ENCODE data around the gene VWA3A.
"Not testable (repeated sequence)": the region's sequence is repeated elsewhere in the genome, so short reads cannot be mapped to it uniquely, and the experiment has no call there.

Gene VWA3A

DNA sequence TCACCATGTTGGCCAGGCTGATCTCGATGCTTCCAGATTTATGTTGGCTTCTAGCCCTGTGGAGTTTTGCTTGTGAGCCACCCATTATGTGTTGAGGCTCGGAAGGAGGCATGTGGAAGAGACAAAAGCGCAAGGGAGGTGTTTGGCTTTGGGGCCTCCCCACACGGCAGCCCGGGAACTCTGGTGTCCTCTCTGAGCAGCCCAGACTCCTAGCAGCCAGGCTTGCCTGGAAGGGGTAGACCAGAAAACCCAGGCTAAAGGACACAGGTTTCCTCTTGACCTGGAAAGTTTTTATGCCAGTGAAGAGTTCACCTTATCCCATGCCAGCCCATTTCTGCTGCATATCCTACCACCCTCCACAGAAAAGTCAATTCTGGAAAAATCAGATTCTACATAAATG lies 91.0 kb downstream of the VWA3A start:
- DNase-seq (ENCODE audit: low read depth in 4 of 4, low spot score in 1 of 4): no peak

DNA sequence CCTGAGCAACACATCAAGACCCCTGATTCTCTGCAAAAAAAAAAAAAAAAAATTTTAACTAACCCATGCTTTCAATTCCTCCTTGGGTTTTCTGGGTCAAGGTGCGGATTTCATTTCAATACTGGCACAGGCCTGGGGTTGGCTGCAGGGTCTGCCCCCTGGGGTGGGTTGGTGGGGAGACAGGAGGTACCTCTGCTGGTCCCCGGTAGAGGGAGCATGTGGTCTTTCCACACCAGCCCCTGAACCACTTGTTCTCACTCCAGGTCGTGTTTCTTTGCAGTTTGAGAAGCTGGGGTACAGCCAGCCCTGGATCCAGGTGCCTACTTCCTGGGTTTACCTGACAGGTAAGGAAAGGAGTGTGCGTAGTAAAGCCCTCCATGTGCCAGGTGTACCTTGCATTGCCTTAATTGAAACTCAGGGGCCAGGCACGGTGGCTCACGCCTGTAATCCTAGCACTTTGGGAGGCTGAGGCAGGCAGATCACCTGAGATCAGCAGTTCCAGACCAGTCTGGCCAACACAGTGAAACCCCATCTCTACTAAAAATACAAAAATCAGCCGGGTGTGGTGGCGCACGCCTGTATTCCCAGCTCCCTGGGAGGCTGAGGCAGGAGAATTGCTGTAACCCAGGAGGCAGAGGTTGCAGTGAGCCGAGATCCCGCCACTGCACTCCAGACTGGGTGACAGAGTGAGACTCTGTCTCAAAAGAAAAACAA lies 91.7 kb downstream of the VWA3A start:
- DNase-seq (ENCODE audit: low read depth in 4 of 4, low spot score in 1 of 4): no peak

DNA sequence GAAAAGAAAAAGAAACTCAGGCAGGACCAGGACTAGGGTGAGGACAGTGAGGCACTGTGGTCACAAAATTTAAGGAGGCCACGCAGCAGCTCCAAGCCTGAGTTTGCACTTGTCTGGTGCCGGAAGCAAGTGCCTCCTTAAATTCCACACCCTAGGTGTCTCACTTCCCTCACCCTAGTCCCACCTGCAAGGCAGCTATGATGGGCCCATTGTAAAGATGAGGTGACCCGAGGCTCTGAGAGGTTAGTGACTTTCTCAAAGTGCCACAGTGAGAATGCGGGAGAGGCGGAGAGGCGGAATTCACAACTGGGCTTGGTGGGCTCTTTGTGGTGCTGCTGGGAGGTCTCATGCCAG lies 92.3 kb downstream of the VWA3A start:
- no peak for DNase-seq (ENCODE audit: low read depth in 4 of 4, low spot score in 1 of 4)

DNA sequence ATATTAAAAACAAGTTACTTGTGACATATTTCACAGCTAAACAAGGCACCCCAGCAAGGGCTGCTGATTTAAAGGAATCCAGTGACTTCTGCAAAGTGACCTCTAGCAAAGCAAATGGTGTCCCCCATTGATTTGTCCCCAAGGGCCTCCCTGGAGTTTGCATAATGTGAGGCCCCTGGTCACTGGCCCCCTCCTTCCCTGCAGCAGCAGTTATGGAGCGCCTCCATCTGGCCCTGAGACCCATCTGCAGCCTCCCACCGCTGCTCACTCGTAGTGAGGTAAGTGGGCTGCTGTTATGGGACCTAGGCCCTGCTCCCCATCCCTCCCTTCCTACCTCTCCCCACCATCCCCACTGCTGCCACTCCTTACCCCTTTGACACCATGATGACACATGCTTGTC lies 94.2 kb downstream of the VWA3A start:
- DNase-seq (ENCODE audit: low read depth in 4 of 4, low spot score in 1 of 4): no peak

DNA sequence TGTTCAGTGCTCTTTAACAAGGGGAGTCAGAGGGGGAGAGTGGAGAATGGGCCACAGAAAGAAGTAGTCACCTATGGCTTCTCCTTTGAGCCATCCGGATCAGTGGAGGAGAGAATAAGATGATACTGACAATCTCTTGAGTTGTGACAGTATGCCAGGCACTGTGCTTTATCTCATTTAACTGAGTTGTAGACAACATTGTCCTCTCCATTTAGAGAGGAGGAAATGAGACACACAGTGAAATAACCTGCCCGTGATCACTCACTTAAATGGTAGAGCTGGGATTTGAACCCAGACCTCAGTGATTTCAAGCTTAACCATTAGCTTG lies 95.9 kb downstream of the VWA3A start:
- DNase-seq (ENCODE audit: low read depth in 4 of 4, low spot score in 1 of 4): no peak

DNA sequence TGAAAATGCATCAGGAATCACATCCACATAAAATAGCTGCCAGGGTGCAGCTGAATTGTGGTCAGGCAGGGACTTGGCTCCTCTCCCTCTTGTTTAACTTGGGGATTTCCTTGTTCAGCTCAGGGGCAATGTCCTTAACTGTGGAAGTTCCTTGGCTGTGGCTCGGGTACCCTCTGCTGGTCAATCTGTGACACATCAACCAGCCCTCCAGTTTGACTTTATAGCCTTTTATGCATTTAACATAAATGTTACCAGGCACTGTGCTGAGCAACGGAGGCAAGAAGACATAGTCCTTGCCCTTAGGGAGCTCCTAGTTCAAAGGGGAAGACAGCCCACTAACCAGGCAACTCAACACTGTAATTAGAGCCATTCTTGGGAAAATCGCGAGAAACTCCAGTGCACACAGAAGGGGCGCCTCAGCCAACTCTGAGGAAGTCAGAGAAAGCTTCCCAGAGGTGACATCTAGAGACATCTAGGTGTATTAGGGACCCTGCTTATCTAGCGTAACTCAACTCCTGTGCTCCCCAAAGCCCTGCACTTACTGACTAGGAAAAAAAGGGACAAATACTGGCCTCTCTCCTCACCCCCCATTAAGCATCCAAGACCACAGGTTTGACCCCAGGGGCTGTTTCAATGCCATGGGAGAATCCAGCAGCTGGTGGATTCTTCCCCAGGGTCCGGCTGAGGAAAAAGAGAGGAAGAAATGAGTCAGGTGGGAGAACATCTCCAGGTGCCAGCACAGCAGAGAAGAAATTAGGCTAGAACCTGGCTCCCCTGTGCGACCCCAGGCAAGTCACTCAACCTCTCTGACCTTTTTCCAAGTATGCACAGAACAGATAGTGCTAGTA lies 96.5 kb downstream of the VWA3A start:
- peak in 2 of 4 experiments; percentile 25 to 41 for DNase-seq (ENCODE audit: low read depth in 4 of 4, low spot score in 1 of 4)

DNA sequence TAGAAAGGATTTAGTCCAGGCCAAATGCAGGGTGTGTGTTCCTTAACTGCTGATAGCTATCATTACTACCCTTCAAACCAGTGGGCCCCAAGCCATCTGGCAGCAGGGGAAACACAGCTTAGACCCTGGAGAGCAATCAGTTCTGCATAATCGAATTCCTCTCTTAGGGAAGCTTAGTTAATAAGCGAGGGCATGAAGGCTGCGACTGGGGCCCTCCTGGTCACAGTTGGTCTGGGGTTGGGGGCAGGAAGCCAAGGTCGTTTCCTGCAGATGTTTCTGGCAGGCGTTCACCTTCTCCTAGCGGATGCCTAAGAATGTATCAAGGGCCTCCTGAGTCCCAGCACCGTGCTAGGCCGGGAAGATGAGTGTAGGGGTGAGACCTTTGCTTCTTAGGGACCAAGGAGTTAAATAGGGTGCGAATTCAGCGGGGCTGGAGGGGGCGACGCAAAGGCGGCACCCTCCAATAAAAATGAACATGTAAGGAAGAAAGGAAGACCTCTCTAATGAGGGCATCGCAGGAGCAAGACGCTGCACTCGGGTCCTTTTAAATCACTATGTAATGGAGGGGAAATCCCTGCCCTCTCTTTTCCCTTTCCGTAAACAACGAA lies 97.2 kb downstream of the VWA3A start:
- no peak for DNase-seq (ENCODE audit: low read depth in 4 of 4, low spot score in 1 of 4)

DNA sequence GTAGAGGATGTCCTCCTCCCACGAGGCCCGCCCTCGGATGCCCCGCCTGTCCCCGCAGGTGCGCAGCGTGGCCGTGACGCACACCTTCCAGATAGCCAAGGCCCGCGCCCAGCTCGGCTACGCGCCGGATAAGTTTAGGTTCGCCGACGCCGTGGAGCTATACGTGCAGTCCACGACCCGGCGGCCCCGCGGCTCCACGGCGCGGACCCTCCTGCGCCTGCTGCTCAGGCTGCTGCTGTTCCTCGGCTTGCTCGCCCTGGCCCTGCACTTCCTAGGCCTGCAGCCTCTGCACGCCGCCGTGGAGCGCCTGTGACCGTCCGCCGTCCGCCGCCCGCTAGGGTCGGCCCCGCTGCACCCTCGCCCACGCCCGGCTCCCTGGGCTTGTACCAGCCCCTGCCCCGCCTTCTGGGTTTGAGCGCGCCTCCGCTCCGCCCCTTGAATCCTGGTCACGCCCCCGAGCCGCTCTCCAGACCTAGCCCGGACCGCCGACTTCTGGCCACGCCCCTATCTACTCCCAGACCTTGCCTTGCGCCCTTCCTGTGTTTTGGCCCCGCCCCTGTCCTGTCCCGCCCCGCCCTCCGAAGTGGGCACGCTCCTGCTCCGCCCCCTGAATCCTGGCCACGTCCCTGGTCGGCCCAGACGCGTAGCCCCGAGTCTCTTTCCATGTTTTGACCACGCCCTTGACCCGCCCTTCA lies 97.9 kb downstream of the VWA3A start:
- peak; percentile 51 to 99 (median 81) for DNase-seq (ENCODE audit: low read depth in 4 of 4, low spot score in 1 of 4)

DNA sequence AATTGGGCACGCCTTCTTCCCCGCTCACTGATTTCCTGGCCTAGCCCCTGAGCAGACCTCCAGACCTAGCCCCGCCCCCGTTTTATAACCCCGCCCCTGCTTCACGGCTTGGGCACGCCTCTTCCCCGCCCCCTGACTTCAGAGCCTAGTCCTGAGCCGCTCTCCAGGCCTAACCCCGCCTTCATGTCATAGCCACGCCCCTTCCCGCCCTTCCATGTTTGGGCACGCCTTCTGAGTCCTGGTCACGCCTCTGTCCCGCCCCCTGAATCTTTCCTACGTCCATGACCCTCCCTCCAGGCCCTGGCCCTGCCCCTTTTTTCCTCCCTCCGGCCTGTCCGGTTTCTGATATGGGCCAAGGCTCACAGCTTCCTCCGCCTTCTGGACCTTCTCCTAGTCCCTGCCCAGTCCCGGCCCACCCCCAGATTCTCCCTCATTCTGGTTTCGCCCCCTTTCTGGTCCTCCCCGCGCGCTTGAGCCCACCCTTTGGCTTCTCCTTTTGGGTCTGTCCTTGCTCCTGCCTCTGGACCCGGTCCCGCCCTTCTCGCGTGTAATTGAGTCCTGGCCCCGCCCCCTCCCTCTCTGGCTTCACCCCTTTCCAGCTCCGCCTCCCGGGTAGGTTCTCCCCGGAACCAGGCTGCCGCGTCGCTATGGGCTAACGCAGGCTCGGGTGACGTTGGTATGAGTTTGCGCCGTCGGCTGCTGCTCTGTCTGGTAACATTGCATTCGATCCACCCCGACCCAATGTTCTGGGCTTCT lies 98.6 kb downstream of the VWA3A start:
- DNase-seq (ENCODE audit: low read depth in 4 of 4, low spot score in 1 of 4): peak; percentile 97 to 100 (median 99)

DNA sequence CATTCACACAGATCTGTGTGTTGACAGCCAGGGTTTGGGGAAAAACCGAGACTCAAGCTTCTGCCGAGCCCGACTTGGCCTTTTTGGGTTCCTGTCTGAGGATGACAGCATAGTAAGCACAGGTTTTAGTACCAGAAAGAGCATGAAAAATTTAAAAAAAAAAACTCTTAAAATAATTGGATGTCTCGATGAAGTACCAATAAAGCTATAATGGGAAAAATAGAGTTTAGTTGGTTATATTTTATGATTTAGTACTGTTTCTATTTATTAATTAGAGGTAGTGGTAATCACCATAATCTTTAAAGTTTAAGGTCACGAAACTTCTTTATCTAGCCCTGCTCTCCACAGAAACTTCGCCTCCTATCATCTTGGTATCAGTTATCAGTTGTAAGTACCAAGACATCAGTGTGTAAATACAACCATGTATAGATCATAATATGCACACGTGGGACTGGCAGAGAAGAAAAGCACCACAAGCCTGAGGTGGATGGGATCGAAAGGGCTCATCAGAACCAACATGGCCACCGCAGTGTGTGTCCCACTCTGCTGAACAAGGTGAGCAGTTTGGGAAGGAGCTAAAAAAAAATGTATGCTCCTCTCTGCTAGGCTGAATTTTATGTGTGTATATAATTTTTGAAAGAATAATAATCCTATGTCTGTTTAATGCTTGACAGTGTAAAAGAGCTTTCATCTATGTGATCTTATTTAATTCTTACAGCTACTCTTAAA lies 99.4 kb downstream of the VWA3A start:
- no peak for DNase-seq (ENCODE audit: low read depth in 4 of 4, low spot score in 1 of 4)

DNA sequence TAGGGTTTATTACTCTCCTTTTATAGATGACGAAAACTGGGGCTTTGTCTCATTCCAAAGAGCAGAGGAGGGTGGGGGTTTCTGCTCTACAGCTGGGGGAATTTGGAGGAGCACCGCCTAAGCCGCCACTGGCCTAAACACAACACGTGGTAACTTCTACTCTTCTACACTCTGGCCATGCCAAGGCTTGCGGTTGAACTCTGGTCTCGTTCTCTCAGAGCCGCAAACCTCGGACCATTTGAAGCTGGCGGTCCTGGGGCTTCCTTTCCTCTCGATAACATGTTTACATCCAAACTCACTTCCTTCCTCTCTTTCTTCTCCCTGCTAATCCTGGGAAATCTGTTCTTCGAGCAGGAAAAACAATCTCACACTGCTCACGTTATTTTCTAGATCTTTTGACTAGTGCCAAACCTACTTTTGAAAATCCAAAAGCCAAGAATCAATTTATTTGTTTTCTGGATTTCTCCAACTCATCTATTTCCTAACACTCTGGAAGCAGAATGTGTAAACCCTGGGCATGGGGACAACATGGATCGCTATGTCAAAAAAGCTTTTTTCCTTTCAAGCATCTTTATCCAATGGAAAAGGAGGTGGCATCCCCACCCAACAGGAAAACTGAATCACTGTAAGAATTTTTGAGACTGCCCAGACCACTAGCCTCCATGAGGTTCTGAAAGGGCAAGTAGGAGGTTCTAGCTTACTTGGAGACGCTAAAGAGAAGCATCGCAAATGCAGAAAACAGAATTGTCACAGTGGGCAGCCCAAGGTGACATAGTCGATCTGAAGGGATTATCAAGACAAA lies 100.1 kb downstream of the VWA3A start:
- DNase-seq (ENCODE audit: low read depth in 4 of 4, low spot score in 1 of 4): peak in 2 of 4 experiments; percentile 43 to 58

DNA sequence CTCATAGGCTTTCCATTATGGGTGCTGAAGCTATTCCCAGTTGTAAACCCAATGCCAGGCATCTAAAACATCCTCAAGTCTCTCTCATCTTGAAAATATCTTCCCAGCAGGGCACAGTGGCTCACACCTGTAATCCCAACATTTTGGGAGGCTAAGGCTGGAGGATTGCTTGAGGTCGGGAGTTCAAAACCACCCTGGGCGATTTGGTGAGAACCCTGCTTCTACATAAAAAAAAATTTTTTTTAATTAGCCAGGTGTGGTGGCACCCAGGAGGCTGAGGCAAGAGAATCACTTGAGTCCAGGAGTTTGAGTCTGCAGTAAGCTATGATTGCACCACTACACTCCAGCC lies 100.7 kb downstream of the VWA3A start:
- no peak for DNase-seq (ENCODE audit: low read depth in 4 of 4, low spot score in 1 of 4)

DNA sequence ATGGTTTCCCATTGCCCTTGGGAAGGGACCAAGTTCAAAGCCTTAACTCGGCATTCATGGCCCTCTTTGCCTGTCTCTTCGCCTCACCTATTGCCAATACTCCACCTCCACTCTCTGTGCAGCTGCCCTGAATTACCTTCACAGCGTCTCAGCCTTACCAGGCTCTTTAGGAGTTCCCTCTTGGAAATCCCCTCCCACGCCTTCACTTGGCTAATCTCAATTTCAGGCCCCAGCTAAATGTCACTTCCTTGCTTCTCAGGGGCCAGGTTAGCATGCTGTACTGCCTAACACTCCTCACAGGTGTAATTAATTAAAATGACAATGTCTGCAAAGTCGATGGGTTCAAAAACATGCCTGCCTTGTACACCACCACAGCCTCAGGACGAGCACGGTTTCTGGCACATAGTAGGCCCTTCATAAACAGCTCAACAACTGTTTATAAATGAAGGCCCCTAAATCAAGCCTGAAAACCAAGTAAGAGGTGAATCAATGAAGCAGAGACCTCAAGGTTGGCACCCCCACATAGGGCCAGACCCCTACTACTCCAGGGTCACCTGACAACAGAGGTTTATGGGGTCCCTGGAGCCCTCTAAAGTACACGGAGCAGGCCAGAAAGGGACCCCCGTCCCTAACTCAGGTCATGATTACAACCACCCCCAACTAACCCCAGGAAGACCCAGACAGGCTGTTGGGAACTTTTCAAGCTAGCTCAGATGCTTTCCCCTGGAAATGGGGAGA lies 102.5 kb downstream of the VWA3A start:
- DNase-seq (ENCODE audit: low read depth in 4 of 4, low spot score in 1 of 4): no peak

DNA sequence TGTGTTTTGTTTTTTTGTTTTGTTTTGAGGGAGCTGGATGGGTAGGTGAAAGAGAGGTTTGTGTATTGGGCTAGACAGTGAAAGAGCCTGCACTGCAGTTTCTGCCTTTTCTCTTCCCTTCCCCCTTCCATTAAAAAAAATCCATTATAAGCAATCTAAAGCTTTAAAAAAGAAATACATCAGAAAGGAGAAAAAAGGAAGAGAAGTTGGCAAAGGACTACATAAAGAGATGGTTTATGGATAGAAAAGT lies 103.0 kb downstream of the VWA3A start:
- no peak for DNase-seq (ENCODE audit: low read depth in 4 of 4, low spot score in 1 of 4)

DNA sequence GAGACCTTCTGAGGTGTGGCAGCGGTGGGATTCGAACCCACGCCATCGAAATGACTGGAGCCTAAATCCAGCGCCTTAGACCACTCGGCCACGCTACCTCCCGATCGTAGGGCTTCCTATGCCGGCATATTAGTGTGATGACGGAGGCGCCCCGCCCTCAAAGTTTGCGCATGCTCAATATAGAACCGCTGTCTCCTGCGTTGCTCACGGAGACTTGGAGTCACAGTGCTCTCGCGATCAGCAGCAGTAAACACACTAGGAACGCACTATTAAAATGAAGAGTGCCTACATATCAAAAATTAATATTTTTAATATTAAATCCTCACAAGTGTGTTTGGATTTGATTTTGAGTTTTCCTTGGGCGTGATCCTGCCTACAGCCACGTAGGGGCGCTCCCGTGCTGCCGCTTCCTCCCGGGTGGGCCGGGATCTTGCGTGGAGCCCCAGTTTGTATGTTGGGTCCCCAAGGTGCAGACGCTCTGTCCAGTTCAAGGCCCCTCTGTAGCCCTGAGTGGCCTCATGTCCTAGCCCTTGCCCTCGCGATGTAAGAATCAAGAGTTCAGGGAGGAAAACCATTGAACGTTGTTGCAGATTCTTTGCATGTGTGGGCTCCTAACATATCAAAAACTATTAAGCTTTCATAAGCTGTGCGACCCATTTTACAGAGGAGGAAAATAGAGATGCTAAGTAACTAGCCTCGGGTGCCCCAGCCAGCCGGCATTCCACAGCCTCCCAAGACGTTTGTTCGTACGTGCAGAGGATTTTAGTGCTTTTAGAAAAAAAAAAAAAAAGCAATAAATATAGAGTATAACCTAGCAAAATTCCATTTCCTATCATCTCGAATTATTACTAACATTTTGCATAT lies 103.6 kb downstream of the VWA3A start:
- peak; percentile 72 to 95 (median 87) for DNase-seq (ENCODE audit: low read depth in 4 of 4, low spot score in 1 of 4)

DNA sequence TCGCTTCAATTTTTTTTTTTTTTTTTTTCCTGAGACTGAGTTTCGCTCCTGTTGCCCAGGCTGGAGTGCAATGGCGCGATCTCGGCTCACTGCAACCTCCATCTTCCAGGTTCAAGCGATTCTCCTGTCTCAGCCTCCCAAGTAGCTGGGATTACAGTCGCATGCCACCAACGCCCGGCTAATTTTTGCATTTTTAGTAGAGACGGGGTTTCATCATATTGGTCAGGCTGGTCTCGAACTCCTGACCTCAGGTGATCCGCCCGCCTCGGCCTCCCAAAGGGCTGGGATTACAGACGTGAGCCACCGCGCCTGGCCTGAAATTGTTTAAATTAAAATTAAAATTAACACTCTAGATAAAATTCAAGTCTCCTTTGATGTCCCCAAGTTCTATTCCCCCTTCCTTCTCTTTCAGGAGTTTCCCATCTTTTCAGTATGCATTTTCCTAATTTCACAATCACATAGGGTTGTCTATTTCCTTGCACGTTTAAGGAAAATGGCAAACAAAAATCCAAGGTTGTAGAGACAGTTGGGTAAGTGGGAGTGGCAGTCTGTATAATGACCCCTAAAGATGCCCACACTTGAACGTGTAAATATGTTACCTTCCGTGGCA lies 104.3 kb downstream of the VWA3A start:
- DNase-seq (ENCODE audit: low read depth in 4 of 4, low spot score in 1 of 4): not testable (repeated sequence)

DNA sequence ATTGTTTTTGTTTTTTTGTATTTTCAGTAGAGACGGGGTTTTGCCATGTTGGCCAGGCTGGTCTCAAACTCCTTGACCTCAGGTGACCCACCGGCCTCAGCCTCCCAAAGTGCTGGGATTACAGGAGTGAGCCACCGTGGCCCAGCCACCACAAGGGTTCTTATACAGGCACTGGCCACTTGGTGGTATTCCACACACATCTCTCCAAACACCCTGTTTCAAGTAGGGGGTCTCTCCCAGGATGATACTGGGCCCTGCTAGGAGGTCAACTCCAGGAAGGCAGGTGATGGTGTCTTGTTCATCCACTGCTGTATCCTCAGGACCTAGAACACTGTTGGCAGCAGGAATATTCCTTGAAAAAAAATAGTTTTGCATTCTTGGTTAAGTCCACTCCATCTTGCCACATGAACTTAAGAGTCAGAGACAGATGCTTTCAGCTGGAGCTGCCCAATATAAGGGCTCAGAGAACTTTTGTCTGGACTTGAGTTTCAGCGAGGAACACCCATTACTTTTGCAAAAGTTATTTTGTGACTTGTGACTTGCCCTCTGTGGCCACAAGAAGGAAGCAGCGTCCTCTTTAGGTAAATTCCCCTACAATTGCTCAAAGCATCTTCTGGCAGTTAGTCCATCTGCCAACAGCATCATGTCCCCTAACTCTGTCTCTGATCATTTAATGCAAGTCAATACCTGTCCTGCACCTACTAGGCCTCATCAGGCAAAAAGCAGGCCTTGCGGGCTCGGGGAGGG lies 106.4 kb downstream of the VWA3A start:
- DNase-seq (ENCODE audit: low read depth in 4 of 4, low spot score in 1 of 4): no peak
